ENCODE measurements around the gene RASSF6. TPM values are rescaled to one million over a fixed set of nuclear protein-coding genes. Genes with fewer than 3 reads are reported as not detected.

The RASSF6 gene
- polyA plus RNA-seq, 1 of the 3 experiments (the other 2 are of a cell fraction): not detected

DNA sequence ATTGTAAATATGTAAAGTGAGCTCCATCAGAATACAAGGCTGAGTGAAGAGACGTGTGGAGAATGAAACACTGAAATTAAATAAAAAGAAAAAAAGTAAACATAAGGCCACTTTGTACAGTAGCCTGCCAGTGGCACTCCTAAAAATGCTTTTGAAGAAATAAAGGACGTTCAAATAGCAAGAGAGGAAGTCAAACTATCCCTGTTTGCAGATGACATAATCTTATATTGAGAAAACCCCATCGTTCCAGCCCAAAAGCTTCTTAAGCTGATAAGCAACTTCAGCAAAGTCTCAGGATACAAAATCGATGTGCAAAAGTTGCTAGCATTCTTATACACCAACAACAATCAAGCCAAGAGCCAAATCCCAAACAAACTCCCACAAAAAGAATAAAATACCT lies 24.2 kb downstream of the RASSF6 start:
- Histone ChIP-seq H3K36me3 (replicated peaks in 1 of 2; ENCODE audit: control insufficient read depth in 1 of 2, insufficient read depth in 2 of 2, low read length in 1 of 2) (no peaks in the 10 kb centered on the region), H3K9me2 (no peaks in the 10 kb centered on the region), H3K4me1 (ENCODE audit: control insufficient read depth in 1 of 2, insufficient read depth in 2 of 2, low read depth in 1 of 2, low read length in 1 of 2) (no peaks in the 10 kb centered on the region), H3K79me2 (ENCODE audit: insufficient read depth) (no peaks in the 10 kb centered on the region), H2AFZ (ENCODE audit: low read depth) (no peak overlapping the region), H3F3A (replicated peaks; ENCODE audit: insufficient read depth) (no peaks in the 10 kb centered on the region), H3K9ac (no peak overlapping the region), H3K4me2 (no peak overlapping the region), H3K27ac (ENCODE audit: low read depth in 2 of 2, low read length in 1 of 2) (no peak overlapping the region), H3K4me3 (ENCODE audit: low read depth in 2 of 2, low read length in 1 of 2) (no peak overlapping the region), H3K27me3 (ENCODE audit: insufficient read depth) (peaks cover 12% of the 10 kb centered on the region; the same call in 1 of the 2 replicates), H4K20me1 (ENCODE audit: insufficient read depth) (no peaks in the 10 kb centered on the region), H3K9me3 (no peaks in the 10 kb centered on the region)
- POLR2A ChIA-PET: no interaction called here
- 4% methylated on average over 4 of the region's 4 CpGs for WGBS (ENCODE audit: low lambda C conversion rate)
- CTCF ChIA-PET: no interaction called here
- DNase-seq: no peak
- TF ChIP-seq GABPA (IDR thresholded peaks at IDR 0.05; ENCODE audit: low read depth) (no peak), CHD2 (IDR thresholded peaks at IDR 0.05; ENCODE audit: low read length, partially characterized antibody) (no peak), NRF1 (IDR thresholded peaks at IDR 0.05; ENCODE audit: low read depth, low read length) (no peak), MXI1 (IDR thresholded peaks at IDR 0.05; ENCODE audit: low read depth, low read length) (no peak), EZH2phosphoT487 (IDR thresholded peaks at IDR 0.05; ENCODE audit: borderline replicate concordance, low read depth) (no peak), PBX3 (IDR thresholded peaks at IDR 0.05) (no peak), YY1 (IDR thresholded peaks at IDR 0.05; ENCODE audit: low read depth) (no peak), CTCF (IDR thresholded peaks at IDR 0.05) (no peak), JUND (IDR thresholded peaks at IDR 0.05) (no peak)
- TF ChIP-seq, protein P1, sequence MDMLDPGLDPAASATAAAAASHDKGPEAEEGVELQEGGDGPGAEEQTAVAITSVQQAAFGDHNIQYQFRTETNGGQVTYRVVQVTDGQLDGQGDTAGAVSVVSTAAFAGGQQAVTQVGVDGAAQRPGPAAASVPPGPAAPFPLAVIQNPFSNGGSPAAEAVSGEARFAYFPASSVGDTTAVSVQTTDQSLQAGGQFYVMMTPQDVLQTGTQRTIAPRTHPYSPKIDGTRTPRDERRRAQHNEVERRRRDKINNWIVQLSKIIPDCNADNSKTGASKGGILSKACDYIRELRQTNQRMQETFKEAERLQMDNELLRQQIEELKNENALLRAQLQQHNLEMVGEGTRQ (IDR thresholded peaks at IDR 0.05; ENCODE audit: borderline replicate concordance, low read depth, low read length): no peak
- TF ChIP-seq, protein P2, sequence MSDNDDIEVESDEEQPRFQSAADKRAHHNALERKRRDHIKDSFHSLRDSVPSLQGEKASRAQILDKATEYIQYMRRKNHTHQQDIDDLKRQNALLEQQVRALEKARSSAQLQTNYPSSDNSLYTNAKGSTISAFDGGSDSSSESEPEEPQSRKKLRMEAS (IDR thresholded peaks at IDR 0.05; ENCODE audit: low read depth): no peak
- TF ChIP-seq, protein P3, sequence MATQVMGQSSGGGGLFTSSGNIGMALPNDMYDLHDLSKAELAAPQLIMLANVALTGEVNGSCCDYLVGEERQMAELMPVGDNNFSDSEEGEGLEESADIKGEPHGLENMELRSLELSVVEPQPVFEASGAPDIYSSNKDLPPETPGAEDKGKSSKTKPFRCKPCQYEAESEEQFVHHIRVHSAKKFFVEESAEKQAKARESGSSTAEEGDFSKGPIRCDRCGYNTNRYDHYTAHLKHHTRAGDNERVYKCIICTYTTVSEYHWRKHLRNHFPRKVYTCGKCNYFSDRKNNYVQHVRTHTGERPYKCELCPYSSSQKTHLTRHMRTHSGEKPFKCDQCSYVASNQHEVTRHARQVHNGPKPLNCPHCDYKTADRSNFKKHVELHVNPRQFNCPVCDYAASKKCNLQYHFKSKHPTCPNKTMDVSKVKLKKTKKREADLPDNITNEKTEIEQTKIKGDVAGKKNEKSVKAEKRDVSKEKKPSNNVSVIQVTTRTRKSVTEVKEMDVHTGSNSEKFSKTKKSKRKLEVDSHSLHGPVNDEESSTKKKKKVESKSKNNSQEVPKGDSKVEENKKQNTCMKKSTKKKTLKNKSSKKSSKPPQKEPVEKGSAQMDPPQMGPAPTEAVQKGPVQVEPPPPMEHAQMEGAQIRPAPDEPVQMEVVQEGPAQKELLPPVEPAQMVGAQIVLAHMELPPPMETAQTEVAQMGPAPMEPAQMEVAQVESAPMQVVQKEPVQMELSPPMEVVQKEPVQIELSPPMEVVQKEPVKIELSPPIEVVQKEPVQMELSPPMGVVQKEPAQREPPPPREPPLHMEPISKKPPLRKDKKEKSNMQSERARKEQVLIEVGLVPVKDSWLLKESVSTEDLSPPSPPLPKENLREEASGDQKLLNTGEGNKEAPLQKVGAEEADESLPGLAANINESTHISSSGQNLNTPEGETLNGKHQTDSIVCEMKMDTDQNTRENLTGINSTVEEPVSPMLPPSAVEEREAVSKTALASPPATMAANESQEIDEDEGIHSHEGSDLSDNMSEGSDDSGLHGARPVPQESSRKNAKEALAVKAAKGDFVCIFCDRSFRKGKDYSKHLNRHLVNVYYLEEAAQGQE (IDR thresholded peaks at IDR 0.05; ENCODE audit: low read depth, low read length): no peak
